Vagina (tissue), 2 donors: ENCODE data around the gene TAOK2.

ENCODE experiments used
- POLR2A ChIP-seq, 2 donors: fragments of 450-650 bp; IDR thresholded peaks; one replicate each; pipeline ENCODE4 v1.6.1; 2017; ENCODE audit warnings: antibody characterized with exemption in 2 of 2, mild to moderate bottlenecking in 2 of 2, moderate library complexity in 2 of 2
- POLR2AphosphoS5 ChIP-seq, 2 donors: sonication (generic); formaldehyde crosslinking; IDR thresholded peaks; one replicate each; pipeline ENCODE4 v1.9.0; 2017; ENCODE audit warnings: antibody characterized with exemption in 2 of 2, mild to moderate bottlenecking in 2 of 2, low read depth in 1 of 2; ENCODE audit not compliant: insufficient read depth in 1 of 2
- TF ChIP-seq, protein P1 (sequence below), 3 experiments: fragments of 450-650 bp in 2 of 3; fragments of 200-600 bp in 1 of 3; sonication (generic) in 1 of 3; IDR thresholded peaks; one replicate each; pipeline ENCODE4 v1.5.1; 2017 to 2019; ENCODE audit warnings: antibody characterized with exemption in 3 of 3, mild to moderate bottlenecking in 2 of 3, moderate library complexity in 2 of 3

DNA sequence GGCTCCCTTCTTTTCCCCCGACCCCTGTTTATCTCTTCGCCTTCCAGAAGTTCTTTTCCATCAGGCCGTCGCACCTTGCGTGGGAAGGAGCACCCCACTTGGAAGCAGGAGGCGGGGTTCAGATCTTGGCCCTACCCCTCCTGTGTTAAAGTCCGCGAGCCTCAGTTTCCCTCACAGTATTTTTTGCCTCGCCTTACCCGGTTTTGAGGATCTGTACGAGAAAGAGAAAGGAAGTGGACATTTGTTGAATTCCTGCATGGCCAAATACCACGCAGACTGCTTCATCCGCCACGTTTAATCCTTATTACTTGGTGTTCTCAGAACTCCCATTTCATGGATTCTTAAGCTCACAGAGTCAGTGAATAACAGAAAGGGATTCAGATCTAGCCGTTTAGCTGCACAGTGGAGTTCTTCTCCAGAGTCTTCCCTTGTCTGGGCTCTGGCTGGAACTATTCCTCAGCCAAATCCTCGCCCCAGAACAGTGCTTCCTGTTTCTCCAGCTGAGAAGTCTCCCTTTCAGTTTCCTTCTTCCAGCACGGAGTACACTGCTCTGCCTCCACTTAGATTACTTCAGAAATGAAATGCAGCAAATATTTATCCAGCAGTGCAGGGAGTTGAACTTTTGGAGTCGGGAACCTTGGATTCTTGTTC lies 11.2 kb upstream of the TAOK2 start:
- TF ChIP-seq, protein P1, sequence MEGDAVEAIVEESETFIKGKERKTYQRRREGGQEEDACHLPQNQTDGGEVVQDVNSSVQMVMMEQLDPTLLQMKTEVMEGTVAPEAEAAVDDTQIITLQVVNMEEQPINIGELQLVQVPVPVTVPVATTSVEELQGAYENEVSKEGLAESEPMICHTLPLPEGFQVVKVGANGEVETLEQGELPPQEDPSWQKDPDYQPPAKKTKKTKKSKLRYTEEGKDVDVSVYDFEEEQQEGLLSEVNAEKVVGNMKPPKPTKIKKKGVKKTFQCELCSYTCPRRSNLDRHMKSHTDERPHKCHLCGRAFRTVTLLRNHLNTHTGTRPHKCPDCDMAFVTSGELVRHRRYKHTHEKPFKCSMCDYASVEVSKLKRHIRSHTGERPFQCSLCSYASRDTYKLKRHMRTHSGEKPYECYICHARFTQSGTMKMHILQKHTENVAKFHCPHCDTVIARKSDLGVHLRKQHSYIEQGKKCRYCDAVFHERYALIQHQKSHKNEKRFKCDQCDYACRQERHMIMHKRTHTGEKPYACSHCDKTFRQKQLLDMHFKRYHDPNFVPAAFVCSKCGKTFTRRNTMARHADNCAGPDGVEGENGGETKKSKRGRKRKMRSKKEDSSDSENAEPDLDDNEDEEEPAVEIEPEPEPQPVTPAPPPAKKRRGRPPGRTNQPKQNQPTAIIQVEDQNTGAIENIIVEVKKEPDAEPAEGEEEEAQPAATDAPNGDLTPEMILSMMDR (IDR thresholded peaks at IDR 0.05): no peak
- no peak for TF ChIP-seq POLR2A (IDR thresholded peaks at IDR 0.05)
- no peak for TF ChIP-seq POLR2AphosphoS5 (IDR thresholded peaks at IDR 0.05; ENCODE audit: insufficient read depth in 1 of 2, low read depth in 1 of 2)
